H1 (cell line): ENCODE measurements around the gene ETV4. TPM values are rescaled to one million over a fixed set of nuclear protein-coding genes. Genes with fewer than 3 reads are reported as not detected.

Experiments
- ASH2L ChIP-seq: fragments of 200-600, 300-600 bp; sonication (generic); IDR thresholded peaks from one replicate; pipeline ENCODE4 v1.7.1; 2017; ENCODE audit warnings: low read length
- CEBPB ChIP-seq: IDR thresholded peaks from 2 replicates; pipeline ENCODE4 v1.6.1; 2012; ENCODE audit warnings: low read depth, low read length
- CHD1 ChIP-seq: IDR thresholded peaks from 2 replicates; pipeline ENCODE4 v1.6.1; 2012; ENCODE audit warnings: low read depth, low read length, improper control_type of control experiment
- EGR1 ChIP-seq: IDR thresholded peaks from 2 replicates; pipeline ENCODE4 v1.6.1; 2011; ENCODE audit warnings: low read depth, low read length, borderline replicate concordance
- HDAC2 ChIP-seq, 2 experiments: fragments of 300-600 bp in 1 of 2; sonication (generic) in 1 of 2; IDR thresholded peaks; 2 replicates each; pipeline ENCODE4 v1.6.1; 2011 to 2012; ENCODE audit warnings: low read depth in 2 of 2, low read length in 2 of 2, mild to moderate bottlenecking in 2 of 2, moderate library complexity in 2 of 2, borderline replicate concordance in 1 of 2, inconsistent platforms in 1 of 2
- JUN ChIP-seq: IDR thresholded peaks from 2 replicates; pipeline ENCODE4 v1.6.1; 2011; ENCODE audit warnings: low read depth, mild to moderate bottlenecking, improper control_type of control experiment, low read length
- KDM1A ChIP-seq: fragments of 200-600, 300-600 bp; sonication (generic); IDR thresholded peaks from 2 replicates; pipeline ENCODE4 v1.7.1; 2016; ENCODE audit warnings: mild to moderate bottlenecking, low read length, borderline replicate concordance
- KDM4A ChIP-seq: IDR thresholded peaks from one replicate; pipeline ENCODE4 v1.7.1; 2012; ENCODE audit warnings: low read depth, mild to moderate bottlenecking, moderate library complexity, low read length, inconsistent platforms; ENCODE audit not compliant: severe bottlenecking
- KDM5A ChIP-seq: fragments of 200-600 bp; IDR thresholded peaks from 2 replicates; pipeline ENCODE4 v1.7.1; 2012; ENCODE audit warnings: mild to moderate bottlenecking, low read length, inconsistent platforms, mixed read lengths
- MAFK ChIP-seq: IDR thresholded peaks from 2 replicates; pipeline ENCODE4 v1.6.1; 2012; ENCODE audit warnings: low read depth, mild to moderate bottlenecking, improper control_type of control experiment, low read length
- POLR2A ChIP-seq, 2 experiments: IDR thresholded peaks; 1 replicate in 1 of 2; 2 replicates in 1 of 2; pipeline ENCODE4 v1.6.1; 2011; ENCODE audit warnings: low read depth in 2 of 2, low read length in 2 of 2, mild to moderate bottlenecking in 2 of 2; ENCODE audit errors: control extremely low read depth in 1 of 2
- RAD21 ChIP-seq, 2 experiments: IDR thresholded peaks in 1 of 2; conservative IDR thresholded peaks in 1 of 2; 2 replicates each; pipeline ENCODE4 v1.6.1; 2011; ENCODE audit warnings: low read depth in 2 of 2, low read length in 2 of 2, improper control_type of control experiment in 1 of 2, inconsistent platforms in 1 of 2, mild to moderate bottlenecking in 1 of 2, moderate library complexity in 1 of 2
- RBBP5 ChIP-seq: IDR thresholded peaks from 2 replicates; pipeline ENCODE4 v1.7.1; 2012; ENCODE audit warnings: low read depth, mild to moderate bottlenecking, inconsistent platforms, low read length, moderate library complexity, borderline replicate concordance
- RFX5 ChIP-seq: IDR thresholded peaks from 2 replicates; pipeline ENCODE4 v1.6.1; 2011; ENCODE audit warnings: low read depth, low read length, improper control_type of control experiment, borderline replicate concordance
- SIN3A ChIP-seq, 2 experiments: IDR thresholded peaks in 1 of 2; conservative IDR thresholded peaks in 1 of 2; 2 replicates each; pipeline ENCODE4 v1.6.1; 2011 to 2012; ENCODE audit warnings: low read length in 2 of 2, improper control_type of control experiment in 1 of 2, low read depth in 1 of 2, mild to moderate bottlenecking in 1 of 2
- SP2 ChIP-seq: IDR thresholded peaks from 2 replicates; pipeline ENCODE4 v1.6.1; 2012; ENCODE audit warnings: mild to moderate bottlenecking, low read length, inconsistent platforms
- SRF ChIP-seq: IDR thresholded peaks from 2 replicates; pipeline ENCODE4 v1.6.1; 2011; ENCODE audit warnings: mild to moderate bottlenecking, low read depth, low read length, moderate library complexity
- polyA plus RNA-seq, 7 experiments: library from polyadenylated mRNA; depleted of rRNA in 3 of 7; stranded (reverse) in 5 of 7; unstranded in 2 of 7; fragments of >200 nt in 5 of 7; fragments of 200-250 nt in 2 of 7; gene quantifications; 1 replicate in 5 of 7; 2 replicates in 1 of 7; 4 replicates in 1 of 7; pipeline versions ENCODE4 v1.2.1 to v1.2.3, GENCODE V29; 2011 to 2013; ENCODE audit warnings: missing spikeins in 2 of 7, mixed read lengths in 2 of 7
- total RNA-seq: library from RNA; stranded (reverse); fragmentation: NEBNext Ultra II Directional; extraction: Animal tissue kit (Norgen Biotek cat#: 25700); gene quantifications from 2 replicates; pipeline ENCODE4 v1.2.1, GENCODE V29; 2021
- TF ChIP-seq, protein P1 (sequence below): IDR thresholded peaks from 2 replicates; pipeline ENCODE4 v1.6.1; 2012; ENCODE audit warnings: inconsistent platforms
- TF ChIP-seq, protein P2 (sequence below): IDR thresholded peaks from 2 replicates; pipeline ENCODE4 v1.6.1; 2011; ENCODE audit warnings: low read length, improper control_type of control experiment
- TF ChIP-seq, protein P3 (sequence below): IDR thresholded peaks from 2 replicates; pipeline ENCODE4 v1.6.1; 2011; ENCODE audit warnings: low read depth, mild to moderate bottlenecking, low read length; ENCODE audit not compliant: insufficient read depth

ETV4 gene
- total and polyA plus RNA-seq, 2 of the 8 experiments (the other 6 are each of a cell fraction or from before 2014, with no cell fraction given): 75.2 to 143 TPM

DNA sequence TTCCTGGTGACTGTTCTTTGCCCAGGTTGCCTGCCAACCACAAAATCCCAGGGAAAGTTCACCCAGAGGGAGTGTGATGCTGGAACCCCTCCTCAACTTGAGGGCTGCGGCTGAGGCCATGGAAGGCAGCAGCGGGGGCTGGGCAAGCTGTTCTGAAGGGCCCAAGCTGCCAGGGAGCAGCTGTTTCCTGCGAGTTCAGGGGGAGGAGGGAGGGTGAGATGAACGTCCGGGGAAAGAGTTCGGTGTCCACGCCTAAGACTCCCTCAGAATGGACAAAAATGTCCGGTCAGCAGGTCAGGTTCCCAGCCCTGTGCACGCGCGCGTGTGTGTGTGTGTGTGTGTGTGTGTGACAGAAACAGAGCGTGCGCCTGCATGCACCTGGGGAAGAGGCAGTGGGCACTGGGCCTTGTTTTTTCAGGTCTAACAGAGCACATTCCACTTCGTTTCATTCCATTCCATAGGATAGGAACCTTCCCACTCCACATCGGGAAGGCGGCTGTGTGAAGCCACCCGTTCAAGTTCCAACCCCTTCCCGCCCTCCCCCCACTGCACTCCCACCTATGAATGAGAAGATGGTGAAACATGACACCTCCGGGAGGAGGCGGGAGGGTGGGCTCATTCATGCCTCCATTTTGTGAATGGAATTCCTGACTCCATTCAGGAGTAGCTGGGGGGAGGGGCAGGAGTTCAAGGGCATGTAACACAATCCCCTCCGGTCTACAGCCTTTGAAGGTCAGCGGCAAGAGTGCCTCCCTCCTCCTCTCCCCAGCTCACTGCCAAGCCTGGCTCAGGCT lies 15.7 kb downstream of the ETV4 start (continued):
- no peak for TF ChIP-seq ASH2L
- TF ChIP-seq SRF: no peak
- TF ChIP-seq RBBP5: peak; percentile 87; the same call in 1 of the 2 replicates
- TF ChIP-seq, protein P1, sequence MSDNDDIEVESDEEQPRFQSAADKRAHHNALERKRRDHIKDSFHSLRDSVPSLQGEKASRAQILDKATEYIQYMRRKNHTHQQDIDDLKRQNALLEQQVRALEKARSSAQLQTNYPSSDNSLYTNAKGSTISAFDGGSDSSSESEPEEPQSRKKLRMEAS: no peak
- TF ChIP-seq SIN3A (conservative IDR thresholded peaks at IDR 0.05 in 1 of 2, IDR thresholded peaks at IDR 0.05 in 1 of 2; ENCODE audit: low read depth in 1 of 2, low read length in 2 of 2): 0 out of 4 replicates have a peak, but pooled peaks have one; percentile 40 to 60
- TF ChIP-seq, protein P2, sequence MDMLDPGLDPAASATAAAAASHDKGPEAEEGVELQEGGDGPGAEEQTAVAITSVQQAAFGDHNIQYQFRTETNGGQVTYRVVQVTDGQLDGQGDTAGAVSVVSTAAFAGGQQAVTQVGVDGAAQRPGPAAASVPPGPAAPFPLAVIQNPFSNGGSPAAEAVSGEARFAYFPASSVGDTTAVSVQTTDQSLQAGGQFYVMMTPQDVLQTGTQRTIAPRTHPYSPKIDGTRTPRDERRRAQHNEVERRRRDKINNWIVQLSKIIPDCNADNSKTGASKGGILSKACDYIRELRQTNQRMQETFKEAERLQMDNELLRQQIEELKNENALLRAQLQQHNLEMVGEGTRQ: no peak
- no peak for TF ChIP-seq SP2
- TF ChIP-seq HDAC2 (IDR thresholded peaks at IDR 0.05; ENCODE audit: borderline replicate concordance in 1 of 2, low read depth in 2 of 2, low read length in 2 of 2): peak in 1 of 2 experiments; percentile 72; a peak in 1 of 4 replicates
- TF ChIP-seq, protein P3, sequence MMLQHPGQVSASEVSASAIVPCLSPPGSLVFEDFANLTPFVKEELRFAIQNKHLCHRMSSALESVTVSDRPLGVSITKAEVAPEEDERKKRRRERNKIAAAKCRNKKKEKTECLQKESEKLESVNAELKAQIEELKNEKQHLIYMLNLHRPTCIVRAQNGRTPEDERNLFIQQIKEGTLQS: no peak
- TF ChIP-seq KDM1A: no peak
- TF ChIP-seq MAFK: no peak
- no peak for TF ChIP-seq KDM4A
- TF ChIP-seq RFX5: no peak
- peak in 1 of 2 experiments; percentile 81; a peak in 2 of 3 replicates for TF ChIP-seq POLR2A (IDR thresholded peaks at IDR 0.05; ENCODE audit: control extremely low read depth in 1 of 2, low read depth in 2 of 2, low read length in 2 of 2)
- peak; percentile 8 to 10; a peak in 1 of 4 replicates for TF ChIP-seq RAD21 (IDR thresholded peaks at IDR 0.05 in 1 of 2, conservative IDR thresholded peaks at IDR 0.05 in 1 of 2; ENCODE audit: low read depth in 2 of 2, low read length in 2 of 2)
- TF ChIP-seq EGR1: peak; percentile 56; the same call in 1 of the 2 replicates
- TF ChIP-seq CHD1: no peak
- 0 out of 2 replicates have a peak, but pooled peaks have one; percentile 30 for TF ChIP-seq CEBPB
- TF ChIP-seq KDM5A: no peak
- no peak for TF ChIP-seq JUN
